GM12891 (cell line): ENCODE results near the gene BCL11B.

Experiments
- POLR2A ChIP-seq: IDR thresholded peaks from 2 replicates; pipeline ENCODE4 v1.6.1; 2011; ENCODE audit warnings: low read depth, low read length, control low read depth
- POLR2AphosphoS5 ChIP-seq: IDR thresholded peaks from 2 replicates; pipeline ENCODE4 v1.6.1; 2011; ENCODE audit warnings: low read depth, low read length, control low read depth

GRCh38 chr14:99156814-99157213, 115.2 kb downstream of the BCL11B start:
- TF ChIP-seq POLR2AphosphoS5 (no peak), POLR2A (no peak)
